NCI-H2196 (cell line): ENCODE results near the gene HHLA2.
A peak's percentile ranks its signal among the peaks of the same experiment; 100 is the strongest.

Experiments
- DNase-seq: peaks from one replicate; lab custom pipeline; 2025; ENCODE audit not compliant: unreplicated experiment; lab: John Stamatoyannopoulos, UW

HHLA2 gene

GRCh38 chr3:108298056-108298455 lies 1.7 kb downstream of the HHLA2 start:
- no peak for DNase-seq

- DNase-seq: no peak
Measured at GRCh38 chr3:108300103-108300849, 3.9 kb downstream of the HHLA2 start.

GRCh38 chr3:108301695-108302404 lies 5.5 kb downstream of the HHLA2 start:
- no peak for DNase-seq

- DNase-seq: no peak
Measured at GRCh38 chr3:108302570-108302969, 6.2 kb downstream of the HHLA2 start.

- no peak for DNase-seq
Measured at GRCh38 chr3:108305484-108306172, 9.3 kb downstream of the HHLA2 start.

- no peak for DNase-seq
Measured at GRCh38 chr3:108311797-108312196, 15.4 kb downstream of the HHLA2 start.

GRCh38 chr3:108312656-108313055 lies 16.3 kb downstream of the HHLA2 start:
- no peak for DNase-seq

GRCh38 chr3:108315767-108316301 lies 19.5 kb downstream of the HHLA2 start:
- no peak for DNase-seq

GRCh38 chr3:108319428-108320082 lies 23.2 kb downstream of the HHLA2 start:
- peak; percentile 42 for DNase-seq

- no peak for DNase-seq
Measured at GRCh38 chr3:108320746-108321350, 24.5 kb downstream of the HHLA2 start.

GRCh38 chr3:108322352-108322751 lies 26.0 kb downstream of the HHLA2 start:
- no peak for DNase-seq

GRCh38 chr3:108324177-108324576 lies 27.8 kb downstream of the HHLA2 start:
- no peak for DNase-seq

- no peak for DNase-seq
Measured at GRCh38 chr3:108327168-108327567, 30.8 kb downstream of the HHLA2 start.

- no peak for DNase-seq
Measured at GRCh38 chr3:108328821-108329486, 32.6 kb downstream of the HHLA2 start.

- DNase-seq: no peak
Measured at GRCh38 chr3:108329508-108329907, 33.2 kb downstream of the HHLA2 start.

GRCh38 chr3:108329947-108330346 lies 33.6 kb downstream of the HHLA2 start:
- DNase-seq: no peak

GRCh38 chr3:108331792-108332191 lies 35.4 kb downstream of the HHLA2 start:
- DNase-seq: no peak

- DNase-seq: no peak
Measured at GRCh38 chr3:108333961-108334360, 37.6 kb downstream of the HHLA2 start.

GRCh38 chr3:108334701-108335100 lies 38.4 kb downstream of the HHLA2 start:
- no peak for DNase-seq

GRCh38 chr3:108338901-108339545 lies 42.7 kb downstream of the HHLA2 start:
- DNase-seq: no peak
